GM12878 (cell line): Measurements from ENCODE around the gene TBCB. TPM values are rescaled to one million over a fixed set of nuclear protein-coding genes. Genes with fewer than 3 reads are reported as not detected.

Experiments
- ATAC-seq: fragments of 200-7000 bp; cut with Tn5 transposase; 3 replicates; pipeline ENCODE4 v1.9.1; 2020; ENCODE audit warnings: mild to moderate bottlenecking, moderate library complexity
- BruUV-seq: library from RNA; stranded (reverse); fragments of 400-500 nt; replicated peaks from 2 replicates; lab custom pipeline; 2021; lab: Mats Ljungman, UMichigan
- CTCF ChIA-PET: fragments of 300-600 bp; sonication (Branson Sonifier 250); formaldehyde crosslinking; extraction: SDS; loops from one replicate; lab custom pipeline; 2021; ENCODE audit warnings: inconsistent platforms; lab: Yijun Ruan, JAX
- POLR2A ChIA-PET: fragments of 350-600 bp; formaldehyde crosslinking; extraction: SDS; loops from one replicate; lab custom pipeline; 2021; ENCODE audit warnings: inconsistent platforms; lab: Charles Lee
- RAD21 ChIA-PET: fragments of 300-600 bp; sonication (Branson Sonifier 250); formaldehyde crosslinking; loops from one replicate; lab custom pipeline; 2023; ENCODE audit warnings: antibody characterized with exemption; ENCODE audit not compliant: unreplicated experiment; lab: Charles Lee
- SMC1A ChIA-PET: fragments of 300-600 bp; sonication (Branson Sonifier 250); formaldehyde crosslinking; loops from one replicate; lab custom pipeline; 2023; ENCODE audit not compliant: unreplicated experiment, uncharacterized antibody; lab: Charles Lee
- DNase-seq: peaks from one replicate; pipeline ENCODE4 v3.0.0-alpha.2; 2011; ENCODE audit warnings: low read depth, low spot score
- FAIRE-seq: peaks from 3 replicates; lab custom pipeline; 2011; peaks lifted over from hg19 to GRCh38; lab: Jason Lieb, UNC
- H2AFZ ChIP-seq: 2 replicates; pipeline ENCODE4 v1.6.0; 2011; ENCODE audit warnings: low read depth, low read length, control low read depth; ENCODE audit not compliant: control insufficient read depth
- H3K27ac ChIP-seq: 2 replicates; pipeline ENCODE4 v1.5.1; 2011; ENCODE audit warnings: control low read depth; ENCODE audit not compliant: control insufficient read depth, insufficient read depth
- H3K27me3 ChIP-seq, 2 experiments: replicated peaks in 1 of 2; 2 replicates each; pipeline versions ENCODE4 v1.6.0 to v1.6.1; 2011; ENCODE audit warnings: low read length in 1 of 2; ENCODE audit not compliant: control insufficient read depth in 2 of 2, insufficient read depth in 2 of 2
- H3K36me3 ChIP-seq, 2 experiments: 2 replicates each; pipeline ENCODE4 v1.5.1; 2011; ENCODE audit warnings: low read length in 1 of 2; ENCODE audit not compliant: control insufficient read depth in 2 of 2, insufficient read depth in 2 of 2
- H3K4me1 ChIP-seq: 2 replicates; pipeline ENCODE4 v1.6.1; 2011; ENCODE audit warnings: mild to moderate bottlenecking, low read length, moderate library complexity, mixed read lengths; ENCODE audit not compliant: control insufficient read depth, insufficient read depth
- H3K4me2 ChIP-seq: 2 replicates; pipeline ENCODE4 v1.6.0; 2011; ENCODE audit warnings: control low read depth; ENCODE audit not compliant: control insufficient read depth, insufficient read depth
- H3K4me3 ChIP-seq: fragments of 200-600 bp; sonication (generic); 2 replicates; pipeline ENCODE4 v1.5.1; 2016
- H3K79me2 ChIP-seq: 2 replicates; pipeline ENCODE4 v1.6.0; 2011; ENCODE audit warnings: low read length; ENCODE audit not compliant: control insufficient read depth, insufficient read depth
- H3K9ac ChIP-seq: 2 replicates; pipeline ENCODE4 v1.8.0; 2011; ENCODE audit warnings: low read length, control low read depth, mixed read lengths; ENCODE audit not compliant: control insufficient read depth, insufficient read depth
- H3K9me3 ChIP-seq: replicated peaks from 3 replicates; pipeline ENCODE4 v1.5.1; 2011; ENCODE audit warnings: mild to moderate bottlenecking, low read length; ENCODE audit not compliant: control insufficient read depth, insufficient read depth
- H4K20me1 ChIP-seq: 2 replicates; pipeline ENCODE4 v1.6.0; 2011; ENCODE audit not compliant: control insufficient read depth, insufficient read depth
- CBX3 ChIP-seq: fragments of 200-600 bp; sonication (generic); IDR thresholded peaks from 2 replicates; pipeline ENCODE4 v1.6.1; 2016; ENCODE audit warnings: low read depth, borderline replicate concordance
- CBX5 ChIP-seq: sonication (generic); IDR thresholded peaks from 2 replicates; pipeline ENCODE4 v1.6.1; 2016; ENCODE audit warnings: low read depth, moderate library complexity, mild to moderate bottlenecking, inconsistent platforms
- E2F4 ChIP-seq: IDR thresholded peaks from 2 replicates; pipeline ENCODE4 v1.6.1; 2012; ENCODE audit warnings: low read depth, low read length, improper control_type of control experiment
- FOS ChIP-seq: IDR thresholded peaks from 3 replicates; pipeline ENCODE4 v1.6.1; 2011; ENCODE audit warnings: borderline replicate concordance; ENCODE audit not compliant: insufficient read length; ENCODE audit errors: extremely low read depth
- FOXK2 ChIP-seq: fragments of 450-650 bp; IDR thresholded peaks from 2 replicates; pipeline ENCODE4 v1.6.1; 2017; ENCODE audit warnings: mild to moderate bottlenecking, moderate library complexity
- IRF3 ChIP-seq: fragments of 450-650 bp; IDR thresholded peaks from 2 replicates; pipeline ENCODE4 v1.6.1; 2014; ENCODE audit warnings: mild to moderate bottlenecking
- PAX8 ChIP-seq: fragments of 450-650 bp; IDR thresholded peaks from 2 replicates; pipeline ENCODE4 v1.6.1; 2017; ENCODE audit warnings: mild to moderate bottlenecking, moderate library complexity
- SMAD1 ChIP-seq: fragments of 450-650 bp; IDR thresholded peaks from 2 replicates; pipeline ENCODE4 v1.6.1; 2018; ENCODE audit warnings: mild to moderate bottlenecking, low read depth; ENCODE audit not compliant: partially characterized antibody
- SPI1 ChIP-seq: IDR thresholded peaks from 2 replicates; pipeline ENCODE4 v1.6.1; 2011; ENCODE audit warnings: low read depth, mild to moderate bottlenecking, low read length, moderate library complexity, borderline replicate concordance; ENCODE audit not compliant: insufficient read depth
- YY1 ChIP-seq: IDR thresholded peaks from 2 replicates; pipeline ENCODE4 v1.6.1; 2011; ENCODE audit warnings: low read depth, mild to moderate bottlenecking, low read length
- ZBED1 ChIP-seq: IDR thresholded peaks from 2 replicates; pipeline ENCODE4 v1.6.1; 2016; ENCODE audit warnings: borderline replicate concordance
- ZBTB40 ChIP-seq: fragments of 450-650 bp; IDR thresholded peaks from 2 replicates; pipeline ENCODE4 v1.6.1; 2016; ENCODE audit warnings: mild to moderate bottlenecking, moderate library complexity, borderline replicate concordance
- ZNF274 ChIP-seq: IDR thresholded peaks from one replicate; pipeline ENCODE4 v1.8.0; 2011; ENCODE audit not compliant: insufficient read length, insufficient read depth
- WGBS: methylation state at CpG from one replicate; pipeline ENCODE4 v1.1.6; 2016; ENCODE audit warnings: low lambda C conversion rate; ENCODE audit not compliant: insufficient replicate concordance, insufficient coverage; ENCODE audit errors: missing lambda C conversion rate; 5-methylcytosine and 5-hydroxymethylcytosine counted together
- in situ Hi-C: fragments of 300-500 bp; cut with MboI; formaldehyde crosslinking; loops from 9 replicates; pipeline ENCODE4 v1.14.3; 2018; ENCODE audit warnings: mixed read lengths
- intact Hi-C: fragments of 100-400 bp; cut with micrococcal nuclease; formaldehyde crosslinking; loops from one replicate; pipeline ENCODE4 v1.14.2; 2022; ENCODE audit not compliant: unreplicated experiment
- polyA plus RNA-seq, 11 experiments: library from polyadenylated mRNA; depleted of rRNA in 4 of 11; unstranded in 6 of 11; stranded (reverse) in 5 of 11; fragments of >200 nt; fragmentation: Nextera tagmentation in 4 of 11; fragmentation: Illumina TruSeq in 1 of 11; extraction: Ambion mirVana in 4 of 11; extraction: Trizol in 1 of 11; gene quantifications; 1 replicate in 1 of 11; 2 replicates in 10 of 11; pipeline versions ENCODE4 v1.2.1 to v1.2.3, GENCODE V29; 2011 to 2016; ENCODE audit warnings: inconsistent platforms in 2 of 11, missing spikeins in 2 of 11, low read depth in 1 of 11
- total RNA-seq, 4 experiments: library from RNA; depleted of rRNA in 3 of 4; stranded (reverse); fragments of >200 nt in 3 of 4; fragmentation: Illumina TruSeq in 1 of 4; extraction: Trizol in 1 of 4; gene quantifications; 2 replicates each; pipeline versions ENCODE4 v1.2.1 to v1.2.3, GENCODE V29; 2013 to 2021
- TF ChIP-seq, protein P1 (sequence below): IDR thresholded peaks from 2 replicates; pipeline ENCODE4 v1.6.1; 2011; ENCODE audit warnings: mild to moderate bottlenecking, low read depth, low read length, moderate library complexity; ENCODE audit not compliant: insufficient replicate concordance

TBCB gene
- total and polyA plus RNA-seq, 10 of the 15 experiments (the other 5 are each of a cell fraction or from before 2014, with no cell fraction given): 9.4 to 193 (median 126) TPM

DNA sequence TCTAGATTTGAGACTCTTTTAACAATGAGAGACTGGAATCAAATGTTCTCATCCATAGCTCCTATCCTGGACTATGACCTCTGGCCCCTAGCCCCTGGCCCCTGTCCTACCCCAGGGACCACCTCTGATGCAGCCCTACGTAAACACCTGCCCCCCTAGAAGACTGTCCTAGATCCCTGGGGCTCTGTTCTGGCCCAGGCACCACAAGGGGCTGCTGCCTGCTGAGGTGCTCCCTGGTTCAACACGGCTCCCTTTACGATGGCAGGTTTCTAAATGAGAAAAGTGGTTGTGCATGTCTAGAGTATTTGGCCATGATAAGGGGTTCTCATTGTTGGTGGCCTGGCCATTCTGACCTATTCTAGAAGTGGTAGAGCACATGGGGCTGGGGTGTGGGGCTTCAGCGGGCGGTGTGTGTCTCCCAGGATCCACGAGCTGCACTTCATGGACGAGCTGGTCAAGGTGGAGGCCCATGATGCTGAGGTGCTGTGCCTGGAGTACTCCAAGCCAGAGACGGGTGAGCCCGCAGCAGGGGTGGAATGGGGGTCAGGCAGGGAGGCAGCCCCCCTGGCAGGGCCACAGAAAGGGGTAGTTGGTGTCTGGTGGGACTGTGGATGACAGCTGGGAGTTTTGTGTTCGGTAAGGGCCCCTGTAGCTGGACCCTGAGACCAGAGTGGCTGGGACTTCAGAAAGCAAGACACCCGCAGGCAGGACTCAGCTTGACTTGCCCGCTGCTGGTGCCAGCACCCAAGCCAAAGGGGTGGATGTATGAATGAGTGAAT, 30.8 kb upstream of the TBCB start:
- BruUV-seq: no TSS peak
- ChIA-PET RAD21 (no interaction called here), SMC1A (no interaction called here), POLR2A (no interaction called here), CTCF (no interaction called here)
- intact Hi-C loops: no loop called here
- WGBS: 85% methylated on average over 12 of the region's 12 CpGs
- Histone ChIP-seq H3K27ac (no peak overlapping the region), H2AFZ (no peak overlapping the region), H3K9me3 (no peaks in the 10 kb centered on the region), H3K36me3 (peaks cover 25 to 36% of the 10 kb centered on the region in 2 experiments; a peak in 3 of 4 replicates), H3K4me3 (no peak overlapping the region), H4K20me1 (no peaks in the 10 kb centered on the region), H3K27me3 (no peaks in the 10 kb centered on the region), H3K4me2 (no peak overlapping the region), H3K4me1 (no peaks in the 10 kb centered on the region), H3K9ac (no peak overlapping the region), H3K79me2 (no peaks in the 10 kb centered on the region)
- FAIRE-seq (no peak), ATAC-seq (no peak), DNase-seq (no peak)
- in situ Hi-C loops: no loop called here
- TF ChIP-seq PAX8 (no peak), SMAD1 (no peak), FOXK2 (no peak), CBX3 (no peak), E2F4 (no peak), IRF3 (no peak), CBX5 (no peak), ZBED1 (no peak), ZNF274 (no peak), ZBTB40 (no peak), YY1 (no peak), FOS (no peak), SPI1 (no peak)
- TF ChIP-seq, protein P1, sequence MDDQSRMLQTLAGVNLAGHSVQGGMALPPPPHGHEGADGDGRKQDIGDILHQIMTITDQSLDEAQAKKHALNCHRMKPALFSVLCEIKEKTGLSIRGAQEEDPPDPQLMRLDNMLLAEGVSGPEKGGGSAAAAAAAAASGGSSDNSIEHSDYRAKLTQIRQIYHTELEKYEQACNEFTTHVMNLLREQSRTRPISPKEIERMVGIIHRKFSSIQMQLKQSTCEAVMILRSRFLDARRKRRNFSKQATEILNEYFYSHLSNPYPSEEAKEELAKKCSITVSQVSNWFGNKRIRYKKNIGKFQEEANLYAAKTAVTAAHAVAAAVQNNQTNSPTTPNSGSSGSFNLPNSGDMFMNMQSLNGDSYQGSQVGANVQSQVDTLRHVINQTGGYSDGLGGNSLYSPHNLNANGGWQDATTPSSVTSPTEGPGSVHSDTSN: no peak
